GM23338 (cell line): ENCODE results near the gene CSTF1.

Source experiments
- EZH2 ChIP-seq: fragments of 200-600 bp; sonication (generic); IDR thresholded peaks from one replicate; pipeline ENCODE4 v1.8.0; 2017; ENCODE audit warnings: antibody characterized with exemption, mild to moderate bottlenecking, low read depth; ENCODE audit not compliant: unreplicated experiment
- EZH2phosphoT487 ChIP-seq: fragments of 200-600 bp; sonication (generic); IDR thresholded peaks from one replicate; pipeline ENCODE4 v1.8.1; 2018; ENCODE audit warnings: antibody characterized with exemption; ENCODE audit not compliant: unreplicated experiment
- REST ChIP-seq: IDR thresholded peaks from one replicate; pipeline ENCODE4 v1.6.1; 2018; ENCODE audit warnings: antibody characterized with exemption; ENCODE audit not compliant: unreplicated experiment
- ZNF331 ChIP-seq: fragments of 250-450 bp; sonication (Bioruptor Pico); IDR thresholded peaks from 2 replicates; pipeline ENCODE4 v1.5.0; 2020; ENCODE audit warnings: low read depth, mild to moderate bottlenecking, moderate library complexity
- TF ChIP-seq, protein P1 (sequence below), 2 experiments: fragments of 200-600 bp in 1 of 2; sonication (generic) in 1 of 2; conservative IDR thresholded peaks; 2 replicates each; pipeline versions ENCODE4 v1.5.1 to v1.6.1; 2016 to 2017; ENCODE audit warnings: antibody characterized with exemption in 2 of 2, low read depth in 2 of 2, mild to moderate bottlenecking in 2 of 2, moderate library complexity in 1 of 2

DNA sequence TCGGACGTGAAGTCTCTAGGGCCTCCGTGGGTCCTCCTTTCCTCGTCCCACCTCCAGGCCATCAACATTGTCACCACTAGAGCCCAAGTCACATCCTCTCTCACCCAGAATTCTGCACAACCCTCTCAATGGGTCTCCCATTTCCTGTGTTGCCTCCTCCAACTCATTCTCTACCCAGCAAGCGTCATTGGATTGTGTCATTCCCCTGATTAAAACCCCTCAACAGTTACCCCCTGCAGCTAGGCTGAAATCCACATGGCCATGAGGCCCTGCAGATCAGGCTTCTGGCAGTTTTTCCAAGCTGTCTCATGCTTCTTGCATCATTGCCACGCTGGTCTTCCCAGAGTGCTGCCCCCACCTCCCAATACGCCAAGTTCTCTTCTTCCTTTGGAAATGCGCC is 46.5 kb upstream of the CSTF1 start:
- TF ChIP-seq, protein P1, sequence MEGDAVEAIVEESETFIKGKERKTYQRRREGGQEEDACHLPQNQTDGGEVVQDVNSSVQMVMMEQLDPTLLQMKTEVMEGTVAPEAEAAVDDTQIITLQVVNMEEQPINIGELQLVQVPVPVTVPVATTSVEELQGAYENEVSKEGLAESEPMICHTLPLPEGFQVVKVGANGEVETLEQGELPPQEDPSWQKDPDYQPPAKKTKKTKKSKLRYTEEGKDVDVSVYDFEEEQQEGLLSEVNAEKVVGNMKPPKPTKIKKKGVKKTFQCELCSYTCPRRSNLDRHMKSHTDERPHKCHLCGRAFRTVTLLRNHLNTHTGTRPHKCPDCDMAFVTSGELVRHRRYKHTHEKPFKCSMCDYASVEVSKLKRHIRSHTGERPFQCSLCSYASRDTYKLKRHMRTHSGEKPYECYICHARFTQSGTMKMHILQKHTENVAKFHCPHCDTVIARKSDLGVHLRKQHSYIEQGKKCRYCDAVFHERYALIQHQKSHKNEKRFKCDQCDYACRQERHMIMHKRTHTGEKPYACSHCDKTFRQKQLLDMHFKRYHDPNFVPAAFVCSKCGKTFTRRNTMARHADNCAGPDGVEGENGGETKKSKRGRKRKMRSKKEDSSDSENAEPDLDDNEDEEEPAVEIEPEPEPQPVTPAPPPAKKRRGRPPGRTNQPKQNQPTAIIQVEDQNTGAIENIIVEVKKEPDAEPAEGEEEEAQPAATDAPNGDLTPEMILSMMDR (conservative IDR thresholded peaks at IDR 0.05; ENCODE audit: low read depth in 2 of 2) = no peak
- no peak for TF ChIP-seq EZH2
- no peak for TF ChIP-seq REST
- TF ChIP-seq EZH2phosphoT487 = no peak
- no peak for TF ChIP-seq ZNF331 (CRISPR knock-in tag)
